HCT116 (cell line): Measurements from ENCODE around the gene TESK1. TPM values are rescaled to one million over a fixed set of nuclear protein-coding genes. Genes with fewer than 3 reads are reported as not detected.

Experiments used
- ATAC-seq: fragments of 200-7000 bp; cut with Tn5 transposase; 2 replicates; pipeline ENCODE4 v1.9.1; 2020; ENCODE audit warnings: mild to moderate bottlenecking, moderate library complexity
- BruUV-seq: library from RNA; stranded (reverse); fragments of 400-500 nt; replicated peaks from 2 replicates; lab custom pipeline; 2021; lab: Mats Ljungman, UMichigan
- CTCF ChIA-PET: fragments of 300-600 bp; sonication (Branson Sonifier 250); formaldehyde crosslinking; loops from one replicate; lab custom pipeline; 2021; ENCODE audit warnings: antibody characterized with exemption; lab: Charles Lee
- POLR2A ChIA-PET: fragments of 300-600, 350-600 bp; sonication (Branson Sonifier 250); formaldehyde crosslinking; loops from one replicate; lab custom pipeline; 2021; ENCODE audit warnings: antibody characterized with exemption; lab: Charles Lee
- RAD21 ChIA-PET, 2 experiments: fragments of 300-600 bp; sonication (Branson Sonifier 250); formaldehyde crosslinking; loops; one replicate each; lab custom pipeline; 2023; ENCODE audit warnings: low total read pairs in 2 of 2; ENCODE audit not compliant: uncharacterized antibody in 2 of 2, unreplicated experiment in 2 of 2, low non-redundant PET in 1 of 2; lab: Charles Lee
- DNase-seq: peaks from one replicate; pipeline ENCODE4 v3.0.0-alpha.2; 2010; ENCODE audit warnings: low read depth, low spot score
- H2AFZ ChIP-seq: fragments of 200-600 bp; shearing (Covaris generic), sonication (generic); 2 replicates; pipeline ENCODE4 v1.6.1; 2017; ENCODE audit warnings: low read depth, mixed run types, mixed read lengths, antibody characterized with exemption, low read length; ENCODE audit not compliant: poor library complexity, severe bottlenecking
- H3K27ac ChIP-seq: 2 replicates; pipeline ENCODE4 v1.5.1; 2012; ENCODE audit warnings: low read depth, low read length
- H3K27me3 ChIP-seq: fragments of 200-600 bp; sonication (generic); 2 replicates; pipeline ENCODE4 v1.6.1; 2016; ENCODE audit warnings: mixed run types, low read length, mixed read lengths; ENCODE audit not compliant: insufficient read depth
- H3K36me3 ChIP-seq, 2 experiments: fragments of 200-500 bp in 1 of 2; fragments of 200-600 bp in 1 of 2; sonication (Bioruptor generic) in 1 of 2; sonication (generic) in 1 of 2; 2 replicates each; pipeline versions ENCODE4 v1.5.1 to v1.6.1; 2014 to 2016; ENCODE audit warnings: low read length in 2 of 2, inconsistent platforms in 1 of 2, mixed read lengths in 1 of 2, mixed run types in 1 of 2; ENCODE audit not compliant: insufficient read depth in 2 of 2, control insufficient read depth in 1 of 2
- H3K4me1 ChIP-seq, 2 experiments: fragments of 200-600 bp in 1 of 2; sonication (generic) in 1 of 2; 2 replicates each; pipeline versions ENCODE4 v1.5.1 to v1.6.1; 2012 to 2017; ENCODE audit warnings: low read length in 2 of 2, inconsistent platforms in 1 of 2, mild to moderate bottlenecking in 1 of 2, mixed read lengths in 1 of 2, mixed run types in 1 of 2, moderate library complexity in 1 of 2; ENCODE audit not compliant: insufficient read depth in 2 of 2, control insufficient read depth in 1 of 2
- H3K4me2 ChIP-seq: fragments of 200-600 bp; sonication (generic); 2 replicates; pipeline ENCODE4 v1.6.1; 2017; ENCODE audit warnings: mixed run types, low read length, mixed read lengths
- H3K4me3 ChIP-seq, 2 experiments: fragments of 200-600 bp in 1 of 2; sonication (generic) in 1 of 2; replicated peaks in 1 of 2; 2 replicates each; pipeline ENCODE4 v1.5.1; 2011 to 2016; ENCODE audit warnings: low read length in 2 of 2, control low read depth in 1 of 2, low read depth in 1 of 2, mild to moderate bottlenecking in 1 of 2, mixed read lengths in 1 of 2, mixed run types in 1 of 2
- H3K79me2 ChIP-seq: fragments of 200-600 bp; sonication (generic); 2 replicates; pipeline ENCODE4 v1.6.1; 2017; ENCODE audit warnings: mild to moderate bottlenecking, mixed run types, low read length, moderate library complexity, mixed read lengths; ENCODE audit not compliant: insufficient read depth
- H3K9ac ChIP-seq: fragments of 200-600 bp; sonication (generic); 2 replicates; pipeline ENCODE4 v1.6.1; 2016; ENCODE audit warnings: low read length, mixed read lengths
- H3K9me2 ChIP-seq: fragments of 200-600 bp; sonication (generic), shearing (Covaris generic); 2 replicates; pipeline ENCODE4 v1.6.1; 2017; ENCODE audit warnings: mixed run types, mild to moderate bottlenecking, moderate library complexity; ENCODE audit not compliant: insufficient read depth
- H3K9me3 ChIP-seq, 2 experiments: fragments of 200-500 bp in 1 of 2; fragments of 200-600 bp in 1 of 2; sonication (Bioruptor generic) in 1 of 2; sonication (generic) in 1 of 2; 2 replicates each; pipeline ENCODE4 v1.6.1; 2014 to 2017; ENCODE audit warnings: low read length in 2 of 2, mixed read lengths in 2 of 2, inconsistent platforms in 1 of 2, low read depth in 1 of 2, mild to moderate bottlenecking in 1 of 2, mixed run types in 1 of 2, moderate library complexity in 1 of 2; ENCODE audit not compliant: control insufficient read depth in 1 of 2, insufficient read depth in 1 of 2
- H4K20me1 ChIP-seq: fragments of 200-600 bp; sonication (generic), shearing (Covaris generic); 2 replicates; pipeline ENCODE4 v1.6.1; 2017; ENCODE audit warnings: mixed run types, mild to moderate bottlenecking, moderate library complexity; ENCODE audit not compliant: insufficient read depth
- CBX3 ChIP-seq: IDR thresholded peaks from 2 replicates; pipeline ENCODE4 v1.6.1; 2012; ENCODE audit warnings: low read depth
- CEBPB ChIP-seq: IDR thresholded peaks from 2 replicates; pipeline ENCODE4 v1.6.1; 2012; ENCODE audit warnings: low read depth
- EGR1 ChIP-seq: IDR thresholded peaks from 2 replicates; pipeline ENCODE4 v1.6.1; 2012; ENCODE audit warnings: low read depth
- ELF1 ChIP-seq: IDR thresholded peaks from 2 replicates; pipeline ENCODE4 v1.6.1; 2012; ENCODE audit warnings: low read depth, borderline replicate concordance
- EZH2 ChIP-seq: fragments of 200-600 bp; sonication (generic); IDR thresholded peaks from 2 replicates; pipeline ENCODE4 v1.6.1; 2017; ENCODE audit warnings: antibody characterized with exemption, mixed run types
- MAX ChIP-seq: IDR thresholded peaks from 2 replicates; pipeline ENCODE4 v1.6.1; 2012
- POLR2A ChIP-seq: IDR thresholded peaks from 2 replicates; pipeline ENCODE4 v1.7.0; 2011; ENCODE audit warnings: borderline replicate concordance; ENCODE audit not compliant: insufficient read depth, insufficient read length; ENCODE audit errors: extremely low read depth
- POLR2AphosphoS5 ChIP-seq: IDR thresholded peaks from 2 replicates; pipeline ENCODE4 v1.6.1; 2011; ENCODE audit warnings: mild to moderate bottlenecking, low read depth, low read length, moderate library complexity
- REST ChIP-seq: IDR thresholded peaks from 2 replicates; pipeline ENCODE4 v1.6.1; 2012; ENCODE audit warnings: low read depth
- SIN3A ChIP-seq: IDR thresholded peaks from 2 replicates; pipeline ENCODE4 v1.6.1; 2012; ENCODE audit warnings: low read depth
- SP1 ChIP-seq: IDR thresholded peaks from 2 replicates; pipeline ENCODE4 v1.6.1; 2012; ENCODE audit warnings: low read depth
- TCF7L2 ChIP-seq: IDR thresholded peaks from 2 replicates; pipeline ENCODE4 v1.7.0; 2011; ENCODE audit warnings: borderline replicate concordance, inconsistent platforms; ENCODE audit not compliant: insufficient read depth, insufficient read length; ENCODE audit errors: extremely low read depth
- YY1 ChIP-seq: IDR thresholded peaks from 2 replicates; pipeline ENCODE4 v1.6.1; 2011; ENCODE audit warnings: low read length, low read depth, moderate library complexity, mild to moderate bottlenecking; ENCODE audit not compliant: insufficient replicate concordance; ENCODE audit errors: extremely low read depth
- ZBTB33 ChIP-seq: IDR thresholded peaks from 2 replicates; pipeline ENCODE4 v1.6.1; 2011; ENCODE audit warnings: mild to moderate bottlenecking, low read length, moderate library complexity; ENCODE audit not compliant: insufficient replicate concordance; ENCODE audit errors: extremely low read depth
- intact Hi-C: fragments of 100-400 bp; cut with micrococcal nuclease; formaldehyde crosslinking; loops from 2 replicates; pipeline ENCODE4 v1.10.0; 2022
- total RNA-seq: library from RNA; stranded (reverse); gene quantifications from one replicate; pipeline ENCODE4 v1.2.1, GENCODE V29; 2021; ENCODE audit not compliant: unreplicated experiment

TESK1 gene
- total RNA-seq, 1 experiment from 2014 or later: 26.6 TPM

GRCh38 chr9:35558185-35558584, 46.9 kb upstream of the TESK1 start (continued):
- TF ChIP-seq REST: no peak
- no peak for TF ChIP-seq CBX3
- no peak for TF ChIP-seq SP1
- no peak for TF ChIP-seq YY1
- no peak for TF ChIP-seq SIN3A
- TF ChIP-seq ELF1: no peak

GRCh38 chr9:35559792-35560530, 45.1 kb upstream of the TESK1 start:
- no peak overlapping the region for H3K27ac ChIP-seq
- ChIA-PET POLR2A (no interaction called here), CTCF (no interaction called here), RAD21 (no interaction called here)
- no peaks in the 10 kb centered on the region for H3K9me2 ChIP-seq
- H3K9ac ChIP-seq: no peak overlapping the region
- H2AFZ ChIP-seq: no peak overlapping the region
- no peaks in the 10 kb centered on the region for H3K79me2 ChIP-seq
- H4K20me1 ChIP-seq: no peaks in the 10 kb centered on the region
- ATAC-seq (no peak; the same call in 1 of the 2 replicates), DNase-seq (no peak)
- H3K27me3 ChIP-seq: no peaks in the 10 kb centered on the region
- H3K36me3 ChIP-seq: no peaks in the 10 kb centered on the region
- no peaks in the 10 kb centered on the region for H3K4me1 ChIP-seq
- no peaks in the 10 kb centered on the region for H3K9me3 ChIP-seq
- no peak overlapping the region for H3K4me2 ChIP-seq
- BruUV-seq: no TSS peak
- intact Hi-C loops: loop anchor here (10.0 kb wide), 1 partner anchor 665 kb away; a partner anchor contains a TSS
- no peak overlapping the region for H3K4me3 ChIP-seq
- TF ChIP-seq ZBTB33 (no peak), MAX (no peak), CBX3 (no peak), CEBPB (no peak), POLR2AphosphoS5 (no peak), REST (no peak), YY1 (no peak), SIN3A (no peak), EZH2 (no peak), TCF7L2 (no peak), EGR1 (no peak), POLR2A (no peak)
